Measurements from ENCODE around the gene PPP1R10.
A peak's percentile ranks its signal among the peaks of the same experiment; 100 is the strongest.

Gene PPP1R10

DNA sequence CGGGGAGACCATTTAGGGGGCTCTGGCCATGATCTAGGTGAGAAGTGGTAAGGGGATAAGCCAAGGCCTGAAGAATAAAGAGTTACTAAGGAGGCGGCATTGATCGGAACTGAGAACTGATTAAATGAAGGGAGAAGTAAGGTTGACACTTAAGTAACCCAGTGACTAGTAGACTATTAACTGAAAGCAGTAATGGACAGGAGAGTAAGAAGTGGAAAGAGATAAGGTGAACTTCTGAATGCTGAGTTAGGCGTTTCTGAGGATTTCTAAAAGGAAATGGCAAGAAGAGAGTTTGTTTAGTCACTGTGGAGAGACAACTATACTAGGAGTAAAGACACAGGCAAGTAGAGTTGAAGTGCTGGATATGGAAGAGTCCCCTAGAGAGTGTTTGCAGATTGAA lies 43.9 kb downstream of the PPP1R10 start:
- TF ChIP-seq, protein P1, sequence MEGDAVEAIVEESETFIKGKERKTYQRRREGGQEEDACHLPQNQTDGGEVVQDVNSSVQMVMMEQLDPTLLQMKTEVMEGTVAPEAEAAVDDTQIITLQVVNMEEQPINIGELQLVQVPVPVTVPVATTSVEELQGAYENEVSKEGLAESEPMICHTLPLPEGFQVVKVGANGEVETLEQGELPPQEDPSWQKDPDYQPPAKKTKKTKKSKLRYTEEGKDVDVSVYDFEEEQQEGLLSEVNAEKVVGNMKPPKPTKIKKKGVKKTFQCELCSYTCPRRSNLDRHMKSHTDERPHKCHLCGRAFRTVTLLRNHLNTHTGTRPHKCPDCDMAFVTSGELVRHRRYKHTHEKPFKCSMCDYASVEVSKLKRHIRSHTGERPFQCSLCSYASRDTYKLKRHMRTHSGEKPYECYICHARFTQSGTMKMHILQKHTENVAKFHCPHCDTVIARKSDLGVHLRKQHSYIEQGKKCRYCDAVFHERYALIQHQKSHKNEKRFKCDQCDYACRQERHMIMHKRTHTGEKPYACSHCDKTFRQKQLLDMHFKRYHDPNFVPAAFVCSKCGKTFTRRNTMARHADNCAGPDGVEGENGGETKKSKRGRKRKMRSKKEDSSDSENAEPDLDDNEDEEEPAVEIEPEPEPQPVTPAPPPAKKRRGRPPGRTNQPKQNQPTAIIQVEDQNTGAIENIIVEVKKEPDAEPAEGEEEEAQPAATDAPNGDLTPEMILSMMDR (IDR thresholded peaks at IDR 0.05; ENCODE audit: borderline replicate concordance, insufficient read depth, low read depth, low read length) = no peak
- H3K4me3 ChIP-seq (ENCODE audit: low read depth, low read length) = no peak overlapping the region

DNA sequence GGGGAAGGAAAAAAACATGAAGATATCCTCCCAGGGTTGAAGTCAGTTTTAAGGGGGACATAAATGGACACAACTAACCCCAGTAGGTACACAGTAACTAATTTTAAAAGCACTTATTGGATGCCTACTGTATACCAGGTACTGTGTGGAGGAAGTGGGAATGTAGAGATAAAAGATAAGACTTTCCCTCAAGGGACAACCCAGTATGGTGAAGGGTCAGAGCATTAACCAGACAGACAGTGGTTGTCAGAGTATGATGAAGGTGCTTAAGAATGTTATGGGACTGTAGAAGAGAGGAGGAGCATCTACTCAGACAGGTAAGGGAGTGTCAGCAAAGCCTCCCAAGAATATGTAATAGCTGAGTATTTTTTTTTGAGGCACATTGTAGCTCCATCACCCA lies 44.9 kb downstream of the PPP1R10 start:
- TF ChIP-seq, protein P1 (IDR thresholded peaks at IDR 0.05; ENCODE audit: borderline replicate concordance, insufficient read depth, low read depth, low read length) = no peak
- H3K4me3 ChIP-seq (ENCODE audit: low read depth, low read length) = peak overlapping the region; percentile 73

DNA sequence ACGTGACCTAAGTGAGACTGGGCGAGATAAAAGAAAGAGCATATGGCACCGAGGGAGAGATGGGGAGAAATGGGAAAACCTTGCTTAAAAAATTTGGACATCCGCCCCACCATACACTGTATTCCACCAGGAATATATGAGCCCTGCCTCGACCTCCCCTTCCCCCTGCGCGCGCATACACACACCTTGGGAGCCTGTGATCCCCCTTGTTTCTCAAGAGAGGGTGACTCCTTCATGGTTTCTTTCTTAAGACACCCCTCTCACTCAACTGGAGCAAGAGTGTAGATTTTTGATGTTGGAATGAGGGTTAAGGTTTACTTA lies 45.3 kb downstream of the PPP1R10 start:
- peak overlapping the region; percentile 73 for H3K4me3 ChIP-seq (ENCODE audit: low read depth, low read length)
- TF ChIP-seq, protein P1 (IDR thresholded peaks at IDR 0.05; ENCODE audit: borderline replicate concordance, insufficient read depth, low read depth, low read length) = no peak

DNA sequence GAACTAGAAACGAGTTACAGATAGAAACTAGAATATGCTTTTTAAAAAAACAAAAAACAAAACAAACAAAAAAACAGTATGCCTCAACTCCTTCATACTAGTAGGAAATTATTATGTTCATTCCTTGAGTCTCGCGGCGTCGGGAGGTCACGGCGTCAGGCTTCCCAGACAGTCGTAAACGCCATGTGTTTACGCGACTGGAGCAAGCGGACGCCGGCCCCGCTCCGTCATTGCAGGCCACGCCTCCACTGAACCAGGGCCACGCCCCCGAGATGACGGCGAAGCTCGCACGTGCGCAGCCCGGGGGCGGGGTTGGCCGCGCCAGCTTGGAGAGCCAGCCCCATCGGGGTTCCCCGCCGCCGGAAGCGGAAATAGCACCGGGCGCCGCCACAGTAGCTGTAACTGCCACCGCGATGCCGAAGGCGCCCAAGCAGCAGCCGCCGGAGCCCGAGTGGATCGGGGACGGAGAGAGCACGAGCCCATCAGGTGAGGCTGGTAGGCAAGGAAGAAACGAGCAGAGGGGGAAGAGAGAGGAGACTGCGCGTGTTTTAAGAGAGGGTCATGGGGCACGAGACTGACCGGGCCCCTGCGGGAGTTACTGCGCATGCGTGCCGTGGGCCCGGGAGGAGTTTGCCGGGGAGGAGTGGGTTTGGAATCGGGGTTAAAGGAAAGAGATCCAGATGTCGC lies 45.8 kb downstream of the PPP1R10 start, which contains the start of gene ABCF1:
Gene ABCF1, plus strand, starts transcription at position 368 of the 687 bp plus-strand sequence. Its CDS starts 46 bp downstream, at position 414.
- peak within 1 kb of the TSS; percentile 73 for H3K4me3 ChIP-seq (ENCODE audit: low read depth, low read length)
- TF ChIP-seq, protein P1 (IDR thresholded peaks at IDR 0.05; ENCODE audit: borderline replicate concordance, insufficient read depth, low read depth, low read length) = no peak

DNA sequence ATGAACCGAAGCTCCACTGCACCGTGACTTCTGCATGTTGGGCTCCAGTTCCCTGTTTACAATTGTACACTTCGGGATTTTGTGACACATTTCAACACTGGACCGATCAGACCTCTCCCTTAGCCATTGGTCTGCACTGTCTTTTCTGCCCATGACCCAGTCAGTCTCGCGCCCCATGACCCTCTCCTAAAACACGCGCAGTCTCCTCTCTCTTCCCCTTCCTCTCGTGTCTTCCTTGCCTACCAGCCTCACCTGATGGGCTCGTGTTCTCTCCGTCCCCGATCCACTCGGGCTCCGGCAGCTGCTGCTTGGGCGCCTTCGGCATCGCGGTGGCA lies 46.3 kb downstream of the PPP1R10 start:
- H3K4me3 ChIP-seq (ENCODE audit: low read depth, low read length) = peak overlapping the region; percentile 29
- TF ChIP-seq, protein P1 (IDR thresholded peaks at IDR 0.05; ENCODE audit: borderline replicate concordance, insufficient read depth, low read depth, low read length) = no peak

DNA sequence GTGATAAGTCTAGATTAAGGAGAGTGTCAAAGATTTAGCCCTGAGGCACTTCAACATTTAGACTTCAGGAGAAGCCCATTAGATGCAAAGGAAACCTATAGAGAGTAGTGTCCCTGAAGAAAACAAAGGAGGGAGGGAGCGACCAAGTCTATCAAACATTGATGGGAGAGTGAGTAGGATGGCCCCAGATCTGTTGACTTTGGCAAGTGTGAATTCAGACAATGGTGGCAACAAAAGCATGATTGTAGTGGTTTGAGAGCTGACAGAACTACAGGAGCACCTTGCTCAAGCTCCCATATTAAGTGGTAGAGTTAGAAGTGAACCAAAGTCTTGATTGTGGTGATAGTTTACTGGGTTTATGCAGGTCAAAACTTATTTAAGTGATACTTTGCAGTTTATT lies 46.8 kb downstream of the PPP1R10 start:
- TF ChIP-seq, protein P1 (IDR thresholded peaks at IDR 0.05; ENCODE audit: borderline replicate concordance, insufficient read depth, low read depth, low read length) = no peak
- no peak overlapping the region for H3K4me3 ChIP-seq (ENCODE audit: low read depth, low read length)

DNA sequence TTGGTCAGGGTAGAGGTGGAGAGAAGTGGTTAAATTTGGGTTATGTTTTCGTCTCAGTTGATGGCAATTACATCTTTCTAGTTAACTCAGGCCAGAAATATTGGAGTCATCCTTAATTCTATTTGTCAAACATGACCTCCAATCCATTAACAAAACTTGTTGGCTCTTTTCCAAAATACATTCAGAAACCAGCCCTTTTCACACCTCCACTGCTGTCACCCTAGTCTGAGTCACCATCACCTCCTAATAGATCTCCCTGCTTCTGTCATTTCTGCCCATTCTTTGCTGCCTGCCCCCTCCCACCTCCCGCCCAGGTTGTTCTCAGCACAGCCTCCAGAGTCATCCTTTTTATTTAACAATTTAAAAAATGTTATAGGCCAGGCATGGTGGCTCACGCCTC lies 48.8 kb downstream of the PPP1R10 start:
- TF ChIP-seq, protein P1 (IDR thresholded peaks at IDR 0.05; ENCODE audit: borderline replicate concordance, insufficient read depth, low read depth, low read length) = no peak
- H3K4me3 ChIP-seq (ENCODE audit: low read depth, low read length) = no peak overlapping the region

All from GM12875 (cell line).